GM23338 (cell line): ENCODE results near the gene DNAH8. TPM values are rescaled to one million over a fixed set of nuclear protein-coding genes. Genes with fewer than 3 reads are reported as not detected.

Source experiments
- ATAC-seq: fragments of 200-7000 bp; cut with Tn5 transposase; 3 replicates; pipeline ENCODE4 v1.9.1; 2020
- DNase-seq: peaks from one replicate; pipeline ENCODE4 v3.0.0-alpha.2; 2015; ENCODE audit warnings: low spot score
- H2AFZ ChIP-seq: fragments of 200-600 bp; sonication (generic); 2 replicates; pipeline ENCODE4 v1.8.0; 2016; ENCODE audit warnings: antibody characterized with exemption, mild to moderate bottlenecking, moderate library complexity
- H3F3A ChIP-seq: fragments of 200-600 bp; sonication (generic); replicated peaks from 2 replicates; pipeline ENCODE4 v1.8.0; 2017; ENCODE audit warnings: antibody characterized with exemption, mixed run types, low read depth
- H3K27ac ChIP-seq: fragments of 200-600 bp; sonication (generic); 2 replicates; pipeline ENCODE4 v1.6.1; 2016; ENCODE audit warnings: low read depth
- H3K27me3 ChIP-seq: fragments of 200-600 bp; sonication (generic); 2 replicates; pipeline ENCODE4 v1.8.0; 2016; ENCODE audit warnings: mild to moderate bottlenecking, mixed run types, moderate library complexity; ENCODE audit not compliant: insufficient read depth
- H3K36me3 ChIP-seq: fragments of 200-600 bp; sonication (generic); 2 replicates; pipeline ENCODE4 v1.8.0; 2016; ENCODE audit warnings: mild to moderate bottlenecking; ENCODE audit not compliant: insufficient read depth
- H3K4me1 ChIP-seq: fragments of 200-600 bp; sonication (generic); 2 replicates; pipeline ENCODE4 v1.8.0; 2016; ENCODE audit warnings: mild to moderate bottlenecking, moderate library complexity; ENCODE audit not compliant: insufficient read depth
- H3K4me2 ChIP-seq: fragments of 200-600 bp; sonication (generic); 2 replicates; pipeline ENCODE4 v1.7.1; 2017; ENCODE audit warnings: mixed run types
- H3K4me3 ChIP-seq: fragments of 200-600 bp; sonication (generic); 2 replicates; pipeline ENCODE4 v1.6.1; 2016; ENCODE audit warnings: mixed run types
- H3K79me2 ChIP-seq: fragments of 200-600 bp; sonication (generic); replicated peaks from 2 replicates; pipeline ENCODE4 v1.8.0; 2017; ENCODE audit warnings: mild to moderate bottlenecking; ENCODE audit not compliant: insufficient read depth
- H3K9me2 ChIP-seq: fragments of 200-600 bp; sonication (generic); 2 replicates; pipeline ENCODE4 v1.8.0; 2017; ENCODE audit not compliant: insufficient read depth
- H4K20me1 ChIP-seq: fragments of 200-600 bp; sonication (generic); replicated peaks from 2 replicates; pipeline ENCODE4 v1.8.0; 2017; ENCODE audit warnings: mild to moderate bottlenecking; ENCODE audit not compliant: insufficient read depth
- H3K27ac Mint-ChIP-seq: 2 replicates; pipeline ENCODE4 v1.8.0; 2020; ENCODE audit warnings: inconsistent platforms, mild to moderate bottlenecking, moderate library complexity, mixed read lengths
- H3K27me3 Mint-ChIP-seq: 3 replicates; pipeline ENCODE4 v1.8.0; 2022; ENCODE audit warnings: low read depth, mild to moderate bottlenecking, moderate library complexity, mixed read lengths, inconsistent platforms; ENCODE audit not compliant: insufficient read depth, poor library complexity
- H3K36me3 Mint-ChIP-seq: 3 replicates; pipeline ENCODE4 v1.8.0; 2021; ENCODE audit warnings: low read depth, mild to moderate bottlenecking, inconsistent platforms, moderate library complexity, mixed read lengths
- H3K4me1 Mint-ChIP-seq: 3 replicates; pipeline ENCODE4 v1.8.0; 2020; ENCODE audit warnings: mild to moderate bottlenecking, inconsistent platforms, mixed read lengths
- H3K4me3 Mint-ChIP-seq: 3 replicates; pipeline ENCODE4 v1.8.0; 2021; ENCODE audit warnings: moderate library complexity, mild to moderate bottlenecking, inconsistent platforms, mixed read lengths
- H3K9me3 Mint-ChIP-seq: 3 replicates; pipeline ENCODE4 v1.8.0; 2020; ENCODE audit warnings: moderate library complexity, mild to moderate bottlenecking, inconsistent platforms, mixed read lengths
- CREB1 ChIP-seq: fragments of 250-450 bp; sonication (Bioruptor Pico); IDR thresholded peaks from 2 replicates; pipeline ENCODE4 v1.5.0; 2020; ENCODE audit warnings: low read depth, mild to moderate bottlenecking, moderate library complexity
- EZH2 ChIP-seq: fragments of 200-600 bp; sonication (generic); IDR thresholded peaks from one replicate; pipeline ENCODE4 v1.8.0; 2017; ENCODE audit warnings: antibody characterized with exemption, mild to moderate bottlenecking, low read depth; ENCODE audit not compliant: unreplicated experiment
- EZH2phosphoT487 ChIP-seq: fragments of 200-600 bp; sonication (generic); IDR thresholded peaks from one replicate; pipeline ENCODE4 v1.8.1; 2018; ENCODE audit warnings: antibody characterized with exemption; ENCODE audit not compliant: unreplicated experiment
- JUNB ChIP-seq: IDR thresholded peaks from one replicate; pipeline ENCODE4 v1.6.1; 2016; ENCODE audit warnings: antibody characterized with exemption; ENCODE audit not compliant: unreplicated experiment
- STAT1 ChIP-seq: IDR thresholded peaks from one replicate; pipeline ENCODE4 v1.6.1; 2016; ENCODE audit warnings: antibody characterized with exemption; ENCODE audit not compliant: unreplicated experiment
- polyA plus RNA-seq: library from polyadenylated mRNA; unstranded; fragments of >200 nt; fragmentation: Nextera tagmentation; extraction: Ambion mirVana; gene quantifications from 2 replicates; pipeline ENCODE4 v1.2.1, GENCODE V29; 2016
- total RNA-seq: library from RNA; depleted of rRNA; stranded (reverse); fragments of >200 nt; shearing (Covaris generic); gene quantifications from 2 replicates; pipeline ENCODE4 v1.2.3, GENCODE V29; 2014
- TF ChIP-seq, protein P1 (sequence below): fragments of 250-450 bp; sonication (Bioruptor Pico); IDR thresholded peaks from 2 replicates; pipeline ENCODE4 v1.5.0; 2020; ENCODE audit warnings: mild to moderate bottlenecking, moderate library complexity
- TF ChIP-seq, protein P2 (sequence below): IDR thresholded peaks from one replicate; pipeline ENCODE4 v1.6.1; 2018; ENCODE audit warnings: antibody characterized with exemption; ENCODE audit not compliant: unreplicated experiment
- TF ChIP-seq, protein P3 (sequence below), 2 experiments: fragments of 200-600 bp in 1 of 2; sonication (generic) in 1 of 2; conservative IDR thresholded peaks; 2 replicates each; pipeline versions ENCODE4 v1.5.1 to v1.6.1; 2016 to 2017; ENCODE audit warnings: antibody characterized with exemption in 2 of 2, low read depth in 2 of 2, mild to moderate bottlenecking in 2 of 2, moderate library complexity in 1 of 2
- TF ChIP-seq, protein P4 (sequence below): IDR thresholded peaks from 2 replicates; pipeline ENCODE4 v1.6.1; 2016; ENCODE audit warnings: antibody characterized with exemption

Gene DNAH8
- total and polyA plus RNA-seq, 2 experiments from 2014 or later, result 0.02 TPM; not detected in 1

DNA sequence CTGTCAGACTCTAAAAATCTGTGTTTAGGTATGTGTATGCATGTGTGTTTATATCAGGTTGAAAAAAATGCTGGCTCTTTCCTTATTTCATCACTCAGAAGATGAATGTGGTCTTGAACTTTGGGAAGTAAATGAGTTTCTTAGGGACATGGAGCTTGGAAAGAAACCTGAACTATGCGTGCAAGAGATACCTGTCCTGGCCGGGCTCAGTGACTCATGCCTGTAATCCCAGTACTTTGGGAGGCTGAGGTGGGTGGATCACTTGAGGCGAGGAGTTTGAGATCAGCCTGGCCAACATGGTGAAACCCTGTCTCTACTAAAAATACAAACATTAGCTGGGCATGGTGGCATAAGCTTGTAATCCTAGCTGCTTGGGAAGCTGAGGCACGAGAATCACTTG is 329.1 kb downstream of the DNAH8 start (continued):
- TF ChIP-seq, protein P1, sequence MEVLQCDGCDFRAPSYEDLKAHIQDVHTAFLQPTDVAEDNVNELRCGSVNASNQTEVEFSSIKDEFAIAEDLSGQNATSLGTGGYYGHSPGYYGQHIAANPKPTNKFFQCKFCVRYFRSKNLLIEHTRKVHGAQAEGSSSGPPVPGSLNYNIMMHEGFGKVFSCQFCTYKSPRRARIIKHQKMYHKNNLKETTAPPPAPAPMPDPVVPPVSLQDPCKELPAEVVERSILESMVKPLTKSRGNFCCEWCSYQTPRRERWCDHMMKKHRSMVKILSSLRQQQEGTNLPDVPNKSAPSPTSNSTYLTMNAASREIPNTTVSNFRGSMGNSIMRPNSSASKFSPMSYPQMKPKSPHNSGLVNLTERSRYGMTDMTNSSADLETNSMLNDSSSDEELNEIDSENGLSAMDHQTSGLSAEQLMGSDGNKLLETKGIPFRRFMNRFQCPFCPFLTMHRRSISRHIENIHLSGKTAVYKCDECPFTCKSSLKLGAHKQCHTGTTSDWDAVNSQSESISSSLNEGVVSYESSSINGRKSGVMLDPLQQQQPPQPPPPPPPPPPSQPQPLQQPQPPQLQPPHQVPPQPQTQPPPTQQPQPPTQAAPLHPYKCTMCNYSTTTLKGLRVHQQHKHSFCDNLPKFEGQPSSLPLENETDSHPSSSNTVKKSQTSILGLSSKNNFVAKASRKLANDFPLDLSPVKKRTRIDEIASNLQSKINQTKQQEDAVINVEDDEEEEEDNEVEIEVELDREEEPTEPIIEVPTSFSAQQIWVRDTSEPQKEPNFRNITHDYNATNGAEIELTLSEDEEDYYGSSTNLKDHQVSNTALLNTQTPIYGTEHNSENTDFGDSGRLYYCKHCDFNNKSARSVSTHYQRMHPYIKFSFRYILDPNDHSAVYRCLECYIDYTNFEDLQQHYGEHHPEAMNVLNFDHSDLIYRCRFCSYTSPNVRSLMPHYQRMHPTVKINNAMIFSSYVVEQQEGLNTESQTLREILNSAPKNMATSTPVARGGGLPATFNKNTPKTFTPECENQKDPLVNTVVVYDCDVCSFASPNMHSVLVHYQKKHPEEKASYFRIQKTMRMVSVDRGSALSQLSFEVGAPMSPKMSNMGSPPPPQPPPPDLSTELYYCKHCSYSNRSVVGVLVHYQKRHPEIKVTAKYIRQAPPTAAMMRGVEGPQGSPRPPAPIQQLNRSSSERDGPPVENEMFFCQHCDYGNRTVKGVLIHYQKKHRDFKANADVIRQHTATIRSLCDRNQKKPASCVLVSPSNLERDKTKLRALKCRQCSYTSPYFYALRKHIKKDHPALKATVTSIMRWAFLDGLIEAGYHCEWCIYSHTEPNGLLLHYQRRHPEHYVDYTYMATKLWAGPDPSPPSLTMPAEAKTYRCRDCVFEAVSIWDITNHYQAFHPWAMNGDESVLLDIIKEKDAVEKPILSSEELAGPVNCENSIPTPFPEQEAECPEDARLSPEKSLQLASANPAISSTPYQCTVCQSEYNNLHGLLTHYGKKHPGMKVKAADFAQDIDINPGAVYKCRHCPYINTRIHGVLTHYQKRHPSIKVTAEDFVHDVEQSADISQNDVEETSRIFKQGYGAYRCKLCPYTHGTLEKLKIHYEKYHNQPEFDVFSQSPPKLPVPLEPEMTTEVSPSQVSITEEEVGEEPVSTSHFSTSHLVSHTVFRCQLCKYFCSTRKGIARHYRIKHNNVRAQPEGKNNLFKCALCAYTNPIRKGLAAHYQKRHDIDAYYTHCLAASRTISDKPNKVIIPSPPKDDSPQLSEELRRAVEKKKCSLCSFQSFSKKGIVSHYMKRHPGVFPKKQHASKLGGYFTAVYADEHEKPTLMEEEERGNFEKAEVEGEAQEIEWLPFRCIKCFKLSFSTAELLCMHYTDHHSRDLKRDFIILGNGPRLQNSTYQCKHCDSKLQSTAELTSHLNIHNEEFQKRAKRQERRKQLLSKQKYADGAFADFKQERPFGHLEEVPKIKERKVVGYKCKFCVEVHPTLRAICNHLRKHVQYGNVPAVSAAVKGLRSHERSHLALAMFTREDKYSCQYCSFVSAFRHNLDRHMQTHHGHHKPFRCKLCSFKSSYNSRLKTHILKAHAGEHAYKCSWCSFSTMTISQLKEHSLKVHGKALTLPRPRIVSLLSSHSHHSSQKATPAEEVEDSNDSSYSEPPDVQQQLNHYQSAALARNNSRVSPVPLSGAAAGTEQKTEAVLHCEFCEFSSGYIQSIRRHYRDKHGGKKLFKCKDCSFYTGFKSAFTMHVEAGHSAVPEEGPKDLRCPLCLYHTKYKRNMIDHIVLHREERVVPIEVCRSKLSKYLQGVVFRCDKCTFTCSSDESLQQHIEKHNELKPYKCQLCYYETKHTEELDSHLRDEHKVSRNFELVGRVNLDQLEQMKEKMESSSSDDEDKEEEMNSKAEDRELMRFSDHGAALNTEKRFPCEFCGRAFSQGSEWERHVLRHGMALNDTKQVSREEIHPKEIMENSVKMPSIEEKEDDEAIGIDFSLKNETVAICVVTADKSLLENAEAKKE (CRISPR knock-in tag), result no peak
- TF ChIP-seq, protein P2, sequence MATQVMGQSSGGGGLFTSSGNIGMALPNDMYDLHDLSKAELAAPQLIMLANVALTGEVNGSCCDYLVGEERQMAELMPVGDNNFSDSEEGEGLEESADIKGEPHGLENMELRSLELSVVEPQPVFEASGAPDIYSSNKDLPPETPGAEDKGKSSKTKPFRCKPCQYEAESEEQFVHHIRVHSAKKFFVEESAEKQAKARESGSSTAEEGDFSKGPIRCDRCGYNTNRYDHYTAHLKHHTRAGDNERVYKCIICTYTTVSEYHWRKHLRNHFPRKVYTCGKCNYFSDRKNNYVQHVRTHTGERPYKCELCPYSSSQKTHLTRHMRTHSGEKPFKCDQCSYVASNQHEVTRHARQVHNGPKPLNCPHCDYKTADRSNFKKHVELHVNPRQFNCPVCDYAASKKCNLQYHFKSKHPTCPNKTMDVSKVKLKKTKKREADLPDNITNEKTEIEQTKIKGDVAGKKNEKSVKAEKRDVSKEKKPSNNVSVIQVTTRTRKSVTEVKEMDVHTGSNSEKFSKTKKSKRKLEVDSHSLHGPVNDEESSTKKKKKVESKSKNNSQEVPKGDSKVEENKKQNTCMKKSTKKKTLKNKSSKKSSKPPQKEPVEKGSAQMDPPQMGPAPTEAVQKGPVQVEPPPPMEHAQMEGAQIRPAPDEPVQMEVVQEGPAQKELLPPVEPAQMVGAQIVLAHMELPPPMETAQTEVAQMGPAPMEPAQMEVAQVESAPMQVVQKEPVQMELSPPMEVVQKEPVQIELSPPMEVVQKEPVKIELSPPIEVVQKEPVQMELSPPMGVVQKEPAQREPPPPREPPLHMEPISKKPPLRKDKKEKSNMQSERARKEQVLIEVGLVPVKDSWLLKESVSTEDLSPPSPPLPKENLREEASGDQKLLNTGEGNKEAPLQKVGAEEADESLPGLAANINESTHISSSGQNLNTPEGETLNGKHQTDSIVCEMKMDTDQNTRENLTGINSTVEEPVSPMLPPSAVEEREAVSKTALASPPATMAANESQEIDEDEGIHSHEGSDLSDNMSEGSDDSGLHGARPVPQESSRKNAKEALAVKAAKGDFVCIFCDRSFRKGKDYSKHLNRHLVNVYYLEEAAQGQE, result no peak
- TF ChIP-seq EZH2, result no peak

DNA sequence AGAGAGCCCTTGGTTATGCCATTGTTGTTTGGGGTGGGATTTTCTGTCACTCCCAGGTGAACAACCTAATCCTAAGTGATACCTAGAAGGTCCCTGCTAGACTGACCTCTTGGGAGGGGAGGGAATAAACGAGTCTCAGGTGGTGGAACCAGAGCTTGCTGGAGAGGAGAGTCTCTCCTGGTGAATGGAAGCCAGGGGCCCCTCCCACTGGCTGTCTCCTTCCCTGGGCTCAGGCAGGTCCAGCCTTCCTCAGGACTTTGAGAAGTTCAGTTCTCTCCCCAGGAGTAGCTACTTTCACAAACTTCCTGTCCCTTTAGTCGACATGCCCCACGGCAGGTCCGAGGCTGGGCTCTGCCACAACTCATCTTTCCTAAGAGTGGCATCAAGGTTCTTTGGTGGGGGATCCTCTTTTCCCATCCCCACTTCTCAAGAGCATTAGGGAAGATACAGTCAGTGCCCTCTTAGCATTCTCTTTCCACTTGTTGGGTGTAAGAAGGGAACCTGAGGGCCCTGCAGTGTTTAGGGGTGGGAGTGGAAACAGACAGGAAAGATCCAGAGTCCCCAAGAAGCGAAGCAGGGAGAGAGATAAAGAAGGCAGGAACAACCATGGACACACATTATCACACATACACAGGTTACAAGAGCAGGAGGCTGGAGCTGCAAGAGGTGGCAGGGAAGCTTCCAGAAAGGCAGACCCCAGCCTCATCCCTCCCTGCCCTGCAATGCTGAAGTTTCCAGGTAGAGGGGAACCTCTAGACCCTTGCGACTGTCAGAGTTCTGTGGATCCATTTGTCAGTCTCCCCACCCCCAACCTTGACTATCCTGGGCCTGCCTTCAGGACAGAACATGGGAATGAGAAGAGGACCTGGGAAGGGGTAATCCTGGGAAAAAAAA is 332.6 kb downstream of the DNAH8 start:
- H3K27ac Mint-ChIP-seq, result no peak overlapping the region
- no peak for DNase-seq
- no peaks in the 10 kb centered on the region for H3K36me3 Mint-ChIP-seq
- peaks cover 4% of the 10 kb centered on the region for H3K4me1 Mint-ChIP-seq
- H3F3A ChIP-seq, result no peaks in the 10 kb centered on the region
- H3K4me1 ChIP-seq, result peaks cover 16% of the 10 kb centered on the region; the same call in 1 of the 2 replicates
- no peaks in the 10 kb centered on the region for H3K36me3 ChIP-seq
- peak overlapping the region; percentile 53 for H3K4me3 Mint-ChIP-seq
- no peaks in the 10 kb centered on the region for H3K79me2 ChIP-seq
- H3K27me3 ChIP-seq, result peaks cover 40% of the 10 kb centered on the region
- H3K4me2 ChIP-seq, result peak overlapping the region; percentile 92
- peaks cover 7% of the 10 kb centered on the region; the same call in 1 of the 2 replicates for H4K20me1 ChIP-seq
- H3K4me3 ChIP-seq, result peak overlapping the region; percentile 75
- H2AFZ ChIP-seq, result peak overlapping the region; percentile 94
- no peaks in the 10 kb centered on the region for H3K9me2 ChIP-seq
- ATAC-seq, result no peak
- H3K27ac ChIP-seq, result no peak overlapping the region
- no peaks in the 10 kb centered on the region for H3K9me3 Mint-ChIP-seq
- H3K27me3 Mint-ChIP-seq, result peaks cover 40% of the 10 kb centered on the region
- TF ChIP-seq EZH2, result no peak
- no peak for TF ChIP-seq EZH2phosphoT487
- no peak for TF ChIP-seq STAT1
- TF ChIP-seq JUNB, result no peak
- TF ChIP-seq, protein P3, sequence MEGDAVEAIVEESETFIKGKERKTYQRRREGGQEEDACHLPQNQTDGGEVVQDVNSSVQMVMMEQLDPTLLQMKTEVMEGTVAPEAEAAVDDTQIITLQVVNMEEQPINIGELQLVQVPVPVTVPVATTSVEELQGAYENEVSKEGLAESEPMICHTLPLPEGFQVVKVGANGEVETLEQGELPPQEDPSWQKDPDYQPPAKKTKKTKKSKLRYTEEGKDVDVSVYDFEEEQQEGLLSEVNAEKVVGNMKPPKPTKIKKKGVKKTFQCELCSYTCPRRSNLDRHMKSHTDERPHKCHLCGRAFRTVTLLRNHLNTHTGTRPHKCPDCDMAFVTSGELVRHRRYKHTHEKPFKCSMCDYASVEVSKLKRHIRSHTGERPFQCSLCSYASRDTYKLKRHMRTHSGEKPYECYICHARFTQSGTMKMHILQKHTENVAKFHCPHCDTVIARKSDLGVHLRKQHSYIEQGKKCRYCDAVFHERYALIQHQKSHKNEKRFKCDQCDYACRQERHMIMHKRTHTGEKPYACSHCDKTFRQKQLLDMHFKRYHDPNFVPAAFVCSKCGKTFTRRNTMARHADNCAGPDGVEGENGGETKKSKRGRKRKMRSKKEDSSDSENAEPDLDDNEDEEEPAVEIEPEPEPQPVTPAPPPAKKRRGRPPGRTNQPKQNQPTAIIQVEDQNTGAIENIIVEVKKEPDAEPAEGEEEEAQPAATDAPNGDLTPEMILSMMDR (conservative IDR thresholded peaks at IDR 0.05; ENCODE audit: low read depth in 2 of 2), result no peak
- TF ChIP-seq, protein P4, sequence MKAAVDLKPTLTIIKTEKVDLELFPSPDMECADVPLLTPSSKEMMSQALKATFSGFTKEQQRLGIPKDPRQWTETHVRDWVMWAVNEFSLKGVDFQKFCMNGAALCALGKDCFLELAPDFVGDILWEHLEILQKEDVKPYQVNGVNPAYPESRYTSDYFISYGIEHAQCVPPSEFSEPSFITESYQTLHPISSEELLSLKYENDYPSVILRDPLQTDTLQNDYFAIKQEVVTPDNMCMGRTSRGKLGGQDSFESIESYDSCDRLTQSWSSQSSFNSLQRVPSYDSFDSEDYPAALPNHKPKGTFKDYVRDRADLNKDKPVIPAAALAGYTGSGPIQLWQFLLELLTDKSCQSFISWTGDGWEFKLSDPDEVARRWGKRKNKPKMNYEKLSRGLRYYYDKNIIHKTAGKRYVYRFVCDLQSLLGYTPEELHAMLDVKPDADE, result no peak
- no peak for TF ChIP-seq CREB1 (CRISPR knock-in tag)
